ENCODE data around the gene PML. TPM values are rescaled to one million over a fixed set of nuclear protein-coding genes. Genes with fewer than 3 reads are reported as not detected.

The PML gene
- total and polyA plus RNA-seq, 10 donors: 17.5 to 127 (median 83.1) TPM

DNA sequence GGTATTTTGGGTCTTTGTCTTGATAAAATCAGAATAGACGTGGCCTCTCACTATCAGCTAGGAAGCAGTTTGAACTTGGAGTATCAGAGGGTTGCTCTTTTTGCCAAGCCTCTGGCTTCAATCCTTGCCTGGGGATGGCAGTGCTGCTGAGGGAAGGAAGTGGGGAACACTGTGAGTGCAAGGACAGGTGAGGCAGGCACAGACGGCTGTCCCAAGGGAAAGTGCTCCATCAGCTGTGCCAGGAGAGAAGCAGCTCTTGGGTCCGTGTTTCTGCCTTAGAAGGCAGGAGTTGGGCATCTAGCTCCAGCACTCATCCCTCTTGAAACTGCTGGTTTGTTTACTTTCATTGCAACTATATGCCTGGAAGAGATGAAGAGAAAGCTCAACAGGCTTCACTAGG lies 33.2 kb downstream of the PML start:
- H3K27me3 ChIP-seq (replicated peaks in 1 of 7): no peaks in the 10 kb centered on the region
- intact Hi-C loops (cut with DNase I; ENCODE audit: low total_unique reads): no loop called here
- 57 to 76% (median 68%) methylated on average over 3 of the region's 3 CpGs for WGBS, 5 donors
- TF ChIP-seq POLR2AphosphoS5 (IDR thresholded peaks at IDR 0.05) (peak in 2 of 3 donors; percentile 53 to 68), POLR2A (IDR thresholded peaks at IDR 0.05) (no peak)
- peaks cover 0 to 100% (median 65%) of the 10 kb centered on the region in 6 donors for H3K36me3 ChIP-seq
- peaks cover 3 to 50% (median 27%) of the 10 kb centered on the region in 6 donors for H3K4me1 ChIP-seq
- peak overlapping the region in 2 of 8 donors; percentile 22 to 41 for H3K27ac ChIP-seq
- no peak overlapping the region for H3K4me3 ChIP-seq
- no peak for DNase-seq
- no peaks in the 10 kb centered on the region for H3K9me3 ChIP-seq

DNA sequence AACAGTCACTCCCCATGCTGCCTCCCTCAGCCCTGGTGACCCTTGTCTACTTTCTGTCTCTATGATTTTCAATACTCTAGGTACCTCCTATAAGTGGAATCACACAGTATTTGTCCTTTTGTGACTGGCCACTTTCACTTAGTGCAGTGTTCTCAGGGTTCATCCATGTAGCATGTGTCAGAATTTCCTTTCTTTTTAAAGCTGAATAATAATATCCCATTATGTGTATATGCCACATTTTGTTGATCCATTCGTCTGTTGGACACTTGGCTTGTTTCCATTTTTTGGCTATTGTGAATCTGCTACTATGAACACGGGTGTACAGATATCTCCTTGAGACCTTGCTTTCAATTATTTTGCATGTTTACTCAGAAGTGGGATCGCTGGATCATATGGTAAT lies 34.1 kb downstream of the PML start:
- 70 to 82% (median 80%) methylated on average over 3 of the region's 3 CpGs for WGBS, 5 donors
- intact Hi-C loops (cut with DNase I; ENCODE audit: low total_unique reads): no loop called here

DNA sequence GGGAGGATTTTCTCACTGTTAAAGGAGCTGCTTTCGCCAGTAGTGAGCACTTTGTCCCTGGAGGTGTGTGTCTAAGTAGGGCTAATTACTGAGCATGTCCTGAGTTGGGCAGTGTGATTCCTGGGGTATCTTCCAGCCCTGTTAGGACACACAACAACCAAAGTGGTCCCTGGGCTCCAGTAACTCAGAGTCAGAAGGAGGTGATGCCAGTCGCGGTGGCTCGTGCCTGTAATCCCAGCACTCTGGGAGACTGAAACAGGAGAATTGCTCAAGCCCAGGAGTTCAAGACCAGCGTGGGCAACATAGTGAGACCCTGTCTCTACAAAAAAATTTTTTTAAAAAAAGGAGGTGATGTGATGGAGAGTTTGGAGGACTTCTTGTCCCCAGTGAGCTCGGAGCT lies 37.5 kb downstream of the PML start:
- Histone ChIP-seq H3K4me3 (no peak overlapping the region), H3K9me3 (no peaks in the 10 kb centered on the region), H3K36me3 (peaks cover 0 to 100% (median 65%) of the 10 kb centered on the region in 6 donors), H3K4me1 (peaks cover 0 to 39% (median 15%) of the 10 kb centered on the region in 6 donors), H3K27me3 (replicated peaks in 1 of 7) (no peaks in the 10 kb centered on the region), H3K27ac (peak overlapping the region in 2 of 8 donors; percentile 22 to 44)
- intact Hi-C loops (cut with DNase I; ENCODE audit: low total_unique reads): loop anchor here (10.0 kb wide), 1 partner anchor 57 kb away; no protein-coding TSS in a partner anchor
- TF ChIP-seq POLR2AphosphoS5 (IDR thresholded peaks at IDR 0.05): no peak
- no peak for TF ChIP-seq POLR2A (IDR thresholded peaks at IDR 0.05)
- TF ChIP-seq, protein P1, sequence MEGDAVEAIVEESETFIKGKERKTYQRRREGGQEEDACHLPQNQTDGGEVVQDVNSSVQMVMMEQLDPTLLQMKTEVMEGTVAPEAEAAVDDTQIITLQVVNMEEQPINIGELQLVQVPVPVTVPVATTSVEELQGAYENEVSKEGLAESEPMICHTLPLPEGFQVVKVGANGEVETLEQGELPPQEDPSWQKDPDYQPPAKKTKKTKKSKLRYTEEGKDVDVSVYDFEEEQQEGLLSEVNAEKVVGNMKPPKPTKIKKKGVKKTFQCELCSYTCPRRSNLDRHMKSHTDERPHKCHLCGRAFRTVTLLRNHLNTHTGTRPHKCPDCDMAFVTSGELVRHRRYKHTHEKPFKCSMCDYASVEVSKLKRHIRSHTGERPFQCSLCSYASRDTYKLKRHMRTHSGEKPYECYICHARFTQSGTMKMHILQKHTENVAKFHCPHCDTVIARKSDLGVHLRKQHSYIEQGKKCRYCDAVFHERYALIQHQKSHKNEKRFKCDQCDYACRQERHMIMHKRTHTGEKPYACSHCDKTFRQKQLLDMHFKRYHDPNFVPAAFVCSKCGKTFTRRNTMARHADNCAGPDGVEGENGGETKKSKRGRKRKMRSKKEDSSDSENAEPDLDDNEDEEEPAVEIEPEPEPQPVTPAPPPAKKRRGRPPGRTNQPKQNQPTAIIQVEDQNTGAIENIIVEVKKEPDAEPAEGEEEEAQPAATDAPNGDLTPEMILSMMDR (IDR thresholded peaks at IDR 0.05 in 8 of 11, conservative IDR thresholded peaks at IDR 0.05 in 3 of 11): no peak
- no peak for DNase-seq
- 95 to 99% (median 96%) methylated on average over 6 of the region's 6 CpGs for WGBS, 5 donors

More for the DNA sequence above, 34.1 kb downstream of the PML start:
- H3K9me3 ChIP-seq: no peaks in the 10 kb centered on the region
- no peak overlapping the region for H3K27ac ChIP-seq
- no peak overlapping the region for H3K4me3 ChIP-seq
- peaks cover 3 to 55% (median 30%) of the 10 kb centered on the region in 6 donors for H3K4me1 ChIP-seq
- H3K36me3 ChIP-seq: peaks cover 0 to 100% (median 64%) of the 10 kb centered on the region in 6 donors
- no peak for DNase-seq
- TF ChIP-seq, protein P1 (IDR thresholded peaks at IDR 0.05 in 8 of 11, conservative IDR thresholded peaks at IDR 0.05 in 3 of 11): no peak
- no peak for TF ChIP-seq POLR2AphosphoS5 (IDR thresholded peaks at IDR 0.05)
- TF ChIP-seq POLR2A (IDR thresholded peaks at IDR 0.05): no peak
- no peaks in the 10 kb centered on the region for H3K27me3 ChIP-seq (replicated peaks in 1 of 7)

DNA sequence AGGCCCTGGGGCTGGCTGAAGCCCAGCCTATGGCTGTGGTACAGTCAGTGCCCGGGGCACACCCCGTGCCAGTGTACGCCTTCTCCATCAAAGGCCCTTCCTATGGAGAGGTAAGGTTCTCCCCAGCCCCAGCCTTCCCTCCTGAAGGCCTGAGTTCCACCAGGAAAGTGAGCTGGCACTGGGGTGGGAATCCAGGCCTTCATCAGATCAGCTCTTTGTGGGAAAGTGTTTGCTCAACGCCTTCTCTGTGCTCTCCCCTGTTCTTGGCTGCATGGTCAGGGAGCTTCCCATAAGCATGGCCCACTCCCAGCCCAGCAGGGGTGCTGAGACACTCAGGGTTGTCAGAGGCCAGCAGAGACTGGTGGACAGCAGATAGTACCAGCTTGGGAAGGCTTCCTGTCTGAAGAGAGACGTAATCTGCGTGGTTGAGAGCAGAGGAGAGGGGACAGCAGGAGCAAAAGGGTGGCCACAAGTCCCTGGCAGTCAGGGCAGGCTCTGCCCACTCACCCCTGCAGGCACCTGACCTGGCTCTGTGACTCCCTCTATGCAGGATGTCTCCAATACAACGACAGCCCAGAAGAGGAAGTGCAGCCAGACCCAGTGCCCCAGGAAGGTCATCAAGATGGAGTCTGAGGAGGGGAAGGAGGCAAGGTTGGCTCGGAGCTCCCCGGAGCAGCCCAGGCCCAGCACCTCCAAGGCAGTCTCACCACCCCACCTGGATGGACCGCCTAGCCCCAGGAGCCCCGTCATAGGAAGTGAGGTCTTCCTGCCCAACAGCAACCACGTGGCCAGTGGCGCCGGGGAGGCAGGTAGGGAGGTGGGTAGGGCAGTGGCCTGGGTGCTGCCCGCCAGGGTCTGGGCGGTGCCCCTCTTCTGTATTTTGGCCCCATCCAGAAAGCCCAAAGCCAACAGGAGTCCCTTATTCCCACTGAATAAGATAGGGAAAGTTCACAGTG lies 38.4 kb downstream of the PML start:
- peak overlapping the region in 2 of 8 donors; percentile 22 to 44 for H3K27ac ChIP-seq
- TF ChIP-seq POLR2A (IDR thresholded peaks at IDR 0.05): no peak
- TF ChIP-seq, protein P1 (IDR thresholded peaks at IDR 0.05 in 8 of 11, conservative IDR thresholded peaks at IDR 0.05 in 3 of 11): no peak
- TF ChIP-seq POLR2AphosphoS5 (IDR thresholded peaks at IDR 0.05): peak in 2 of 3 donors; percentile 24 to 53
- H3K4me1 ChIP-seq: peaks cover 0 to 31% (median 12%) of the 10 kb centered on the region in 6 donors
- WGBS, 5 donors: 68 to 76% (median 72%) methylated on average over 12 to 16 of the region's 16 CpGs
- DNase-seq: no peak
- intact Hi-C loops (cut with DNase I; ENCODE audit: low total_unique reads): loop anchor here (10.0 kb wide), 1 partner anchor 58 kb away; no protein-coding TSS in a partner anchor
- peaks cover 0 to 100% (median 66%) of the 10 kb centered on the region in 6 donors for H3K36me3 ChIP-seq
- no peak overlapping the region for H3K4me3 ChIP-seq
- H3K9me3 ChIP-seq: no peaks in the 10 kb centered on the region
- no peaks in the 10 kb centered on the region for H3K27me3 ChIP-seq (replicated peaks in 1 of 7)
